Measurements from ENCODE around the gene SMYD2.

DNA sequence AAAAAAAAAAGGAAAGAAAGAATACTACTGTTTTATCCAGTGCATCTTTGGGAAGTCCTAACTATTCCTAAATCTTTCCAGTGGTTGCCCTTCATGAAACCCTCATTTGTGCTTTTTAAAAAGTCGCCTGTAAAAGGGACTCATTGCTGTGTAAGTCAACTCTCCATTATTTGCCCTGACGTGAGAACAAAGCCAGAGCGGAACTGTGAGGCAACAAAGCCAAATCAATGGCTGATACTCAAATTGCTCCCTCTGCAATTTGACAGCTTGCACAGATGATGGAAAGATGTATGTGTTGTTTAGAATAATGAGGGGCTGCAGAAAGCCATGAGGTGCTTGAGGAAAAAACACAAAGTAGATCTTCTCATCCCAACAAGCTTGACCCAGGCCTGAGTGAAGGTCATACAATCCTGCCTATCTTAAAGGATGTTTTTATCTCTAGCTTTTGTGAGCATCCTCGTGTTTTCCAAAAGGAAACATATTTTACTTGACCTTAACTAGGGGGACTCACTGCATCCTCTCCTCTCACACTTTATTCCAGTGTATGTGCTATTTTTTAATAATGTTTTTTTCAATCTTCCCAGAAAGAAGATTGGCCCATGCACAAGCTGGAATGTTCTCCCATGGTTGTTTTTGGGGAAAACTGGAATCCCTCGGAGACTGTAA lies 33.4 kb downstream of the SMYD2 start:
- TF ChIP-seq, protein P1, sequence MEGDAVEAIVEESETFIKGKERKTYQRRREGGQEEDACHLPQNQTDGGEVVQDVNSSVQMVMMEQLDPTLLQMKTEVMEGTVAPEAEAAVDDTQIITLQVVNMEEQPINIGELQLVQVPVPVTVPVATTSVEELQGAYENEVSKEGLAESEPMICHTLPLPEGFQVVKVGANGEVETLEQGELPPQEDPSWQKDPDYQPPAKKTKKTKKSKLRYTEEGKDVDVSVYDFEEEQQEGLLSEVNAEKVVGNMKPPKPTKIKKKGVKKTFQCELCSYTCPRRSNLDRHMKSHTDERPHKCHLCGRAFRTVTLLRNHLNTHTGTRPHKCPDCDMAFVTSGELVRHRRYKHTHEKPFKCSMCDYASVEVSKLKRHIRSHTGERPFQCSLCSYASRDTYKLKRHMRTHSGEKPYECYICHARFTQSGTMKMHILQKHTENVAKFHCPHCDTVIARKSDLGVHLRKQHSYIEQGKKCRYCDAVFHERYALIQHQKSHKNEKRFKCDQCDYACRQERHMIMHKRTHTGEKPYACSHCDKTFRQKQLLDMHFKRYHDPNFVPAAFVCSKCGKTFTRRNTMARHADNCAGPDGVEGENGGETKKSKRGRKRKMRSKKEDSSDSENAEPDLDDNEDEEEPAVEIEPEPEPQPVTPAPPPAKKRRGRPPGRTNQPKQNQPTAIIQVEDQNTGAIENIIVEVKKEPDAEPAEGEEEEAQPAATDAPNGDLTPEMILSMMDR (conservative IDR thresholded peaks at IDR 0.05; ENCODE audit: low read depth, low read length): no peak
- no peak for TF ChIP-seq EZH2 (IDR thresholded peaks at IDR 0.05; ENCODE audit: borderline replicate concordance, low read depth, low read length, poor library complexity, severe bottlenecking)

All from A673 (cell line).